GM21390 (cell line): ENCODE data around the gene IL36RN.

Source experiments
- ATAC-seq: cut with Tn5 transposase; IDR thresholded peaks from one replicate; pipeline ENCODE4 v1.9.1; 2021; ENCODE audit not compliant: unreplicated experiment

IL36RN gene

GRCh38 chr2:113046465-113046864 lies 12.5 kb upstream of the IL36RN start:
- ATAC-seq: no peak

- no peak for ATAC-seq
These were observed 7.8 kb upstream of the IL36RN start for GRCh38 chr2:113050921-113051895.

GRCh38 chr2:113052396-113052917 lies 6.5 kb upstream of the IL36RN start, which contains the start of gene IL36B:
TSS of gene IL36B (minus strand) at chr2:113052867.
- no peak for ATAC-seq

GRCh38 chr2:113053666-113054065 lies 5.3 kb upstream of the IL36RN start:
- no peak for ATAC-seq

GRCh38 chr2:113054066-113054465 lies 4.9 kb upstream of the IL36RN start:
- no peak for ATAC-seq

- no peak for ATAC-seq
These were observed 2.5 kb upstream of the IL36RN start for GRCh38 chr2:113056521-113056920.

- no peak for ATAC-seq
These were observed 1.9 kb upstream of the IL36RN start for GRCh38 chr2:113057117-113057516.

GRCh38 chr2:113058411-113058994 lies 495 bp upstream of the IL36RN start:
- no peak for ATAC-seq

GRCh38 chr2:113060396-113060795 lies 1.4 kb downstream of the IL36RN start:
- no peak for ATAC-seq

- no peak for ATAC-seq
These were observed 1.8 kb downstream of the IL36RN start for GRCh38 chr2:113060796-113061195.

- ATAC-seq: no peak
These were observed 2.2 kb downstream of the IL36RN start for GRCh38 chr2:113061241-113061640.

GRCh38 chr2:113061896-113062770 lies 3.1 kb downstream of the IL36RN start:
- ATAC-seq: no peak

- no peak for ATAC-seq
These were observed 5.3 kb downstream of the IL36RN start for GRCh38 chr2:113064281-113064680.

GRCh38 chr2:113064898-113065297 lies 5.9 kb downstream of the IL36RN start:
- no peak for ATAC-seq

- ATAC-seq: no peak
These were observed 8.7 kb downstream of the IL36RN start, which contains the start of gene IL1F10 for GRCh38 chr2:113067681-113068080. TSS of gene IL1F10 (plus strand) at chr2:113067970. CDS start at chr2:113072739, 4,769 bp downstream.

GRCh38 chr2:113068249-113068648 lies 9.3 kb downstream of the IL36RN start:
- no peak for ATAC-seq

- no peak for ATAC-seq
These were observed 9.9 kb downstream of the IL36RN start for GRCh38 chr2:113068706-113069485.

- ATAC-seq: no peak
These were observed 10.9 kb downstream of the IL36RN start for GRCh38 chr2:113069676-113070605.

GRCh38 chr2:113070606-113070975 lies 11.6 kb downstream of the IL36RN start:
- no peak for ATAC-seq
